H9 (cell line): ENCODE measurements around the gene POLG2. TPM values are rescaled to one million over a fixed set of nuclear protein-coding genes. Genes with fewer than 3 reads are reported as not detected.

Experiments
- DNase-seq: peaks from one replicate; pipeline ENCODE4 v3.0.0-alpha.2; 2017
- H2AFZ ChIP-seq: one replicate; pipeline ENCODE4 v1.6.1; 2013; ENCODE audit warnings: mild to moderate bottlenecking, low read length, control low read depth, moderate library complexity
- H2AK5ac ChIP-seq: 2 replicates; pipeline ENCODE4 v1.6.1; 2013; ENCODE audit warnings: low read length, control low read depth, mixed read lengths; ENCODE audit not compliant: insufficient read length
- H2BK120ac ChIP-seq: one replicate; pipeline ENCODE4 v1.6.1; 2013; ENCODE audit warnings: low read depth, mild to moderate bottlenecking, low read length, control low read depth, inconsistent platforms; ENCODE audit not compliant: poor library complexity, severe bottlenecking
- H2BK12ac ChIP-seq: 2 replicates; pipeline ENCODE4 v1.6.1; 2013; ENCODE audit warnings: low read length, control low read depth, mixed read lengths, low read depth; ENCODE audit not compliant: insufficient read length
- H2BK15ac ChIP-seq: 2 replicates; pipeline ENCODE4 v1.6.1; 2013; ENCODE audit warnings: low read depth, low read length, control low read depth
- H2BK20ac ChIP-seq: one replicate; pipeline ENCODE4 v1.6.1; 2013; ENCODE audit warnings: low read depth, mild to moderate bottlenecking, low read length, control low read depth, inconsistent platforms; ENCODE audit not compliant: poor library complexity, severe bottlenecking
- H2BK5ac ChIP-seq: 2 replicates; pipeline ENCODE4 v1.6.1; 2013; ENCODE audit warnings: low read length, control low read depth, mixed read lengths; ENCODE audit not compliant: insufficient read length
- H3K14ac ChIP-seq: 2 replicates; pipeline ENCODE4 v1.6.1; 2013; ENCODE audit warnings: low read length, control low read depth; ENCODE audit not compliant: insufficient read depth
- H3K18ac ChIP-seq: 2 replicates; pipeline ENCODE4 v1.6.1; 2013; ENCODE audit warnings: low read depth, mild to moderate bottlenecking, mixed read lengths, low read length, control low read depth; ENCODE audit not compliant: insufficient read length
- H3K23ac ChIP-seq: 2 replicates; pipeline ENCODE4 v1.6.1; 2013; ENCODE audit warnings: low read length, control low read depth, mixed read lengths, low read depth; ENCODE audit not compliant: insufficient read length
- H3K23me2 ChIP-seq: 2 replicates; pipeline ENCODE4 v1.6.1; 2013; ENCODE audit warnings: low read depth, mild to moderate bottlenecking, mixed read lengths, low read length, control low read depth; ENCODE audit not compliant: insufficient read length, poor library complexity, severe bottlenecking
- H3K27ac ChIP-seq: 2 replicates; pipeline ENCODE4 v1.5.1; 2013; ENCODE audit warnings: low read length, control low read depth, mixed read lengths, low read depth; ENCODE audit not compliant: insufficient read length
- H3K27me3 ChIP-seq: 2 replicates; pipeline ENCODE4 v1.6.1; 2013; ENCODE audit warnings: low read length, control low read depth, inconsistent platforms; ENCODE audit not compliant: insufficient read depth
- H3K4ac ChIP-seq: 2 replicates; pipeline ENCODE4 v1.6.1; 2013; ENCODE audit warnings: low read depth, mild to moderate bottlenecking, control low read depth, inconsistent platforms, low read length, moderate library complexity
- H3K4me1 ChIP-seq: 2 replicates; pipeline ENCODE4 v1.6.1; 2013; ENCODE audit warnings: low read length, control low read depth, inconsistent platforms; ENCODE audit not compliant: insufficient read depth
- H3K4me2 ChIP-seq: 2 replicates; pipeline ENCODE4 v1.6.1; 2013; ENCODE audit warnings: low read length, control low read depth, mixed read lengths; ENCODE audit not compliant: insufficient read length, insufficient read depth
- H3K56ac ChIP-seq: 2 replicates; pipeline ENCODE4 v1.6.1; 2013; ENCODE audit warnings: low read depth, mild to moderate bottlenecking, mixed read lengths, low read length, control low read depth; ENCODE audit not compliant: insufficient read length
- H3K79me1 ChIP-seq: 2 replicates; pipeline ENCODE4 v1.6.1; 2013; ENCODE audit warnings: low read depth, mild to moderate bottlenecking, moderate library complexity, low read length, control low read depth, inconsistent platforms; ENCODE audit not compliant: insufficient read depth, poor library complexity, severe bottlenecking
- H3K79me2 ChIP-seq: 2 replicates; pipeline ENCODE4 v1.6.1; 2013; ENCODE audit warnings: low read length, control low read depth, inconsistent platforms; ENCODE audit not compliant: insufficient read depth
- H3K9ac ChIP-seq: 2 replicates; pipeline ENCODE4 v1.6.1; 2013; ENCODE audit warnings: low read length, control low read depth, mixed read lengths; ENCODE audit not compliant: insufficient read length; ENCODE audit errors: extremely low read depth
- H3K9me3 ChIP-seq: one replicate; pipeline ENCODE4 v1.6.1; 2013; ENCODE audit warnings: low read depth, low read length, inconsistent platforms; ENCODE audit not compliant: control insufficient read depth
- H3T11ph ChIP-seq: one replicate; pipeline ENCODE4 v1.6.1; 2013; ENCODE audit warnings: mild to moderate bottlenecking, low read length, control low read depth, inconsistent platforms
- H4K20me1 ChIP-seq: one replicate; pipeline ENCODE4 v1.6.1; 2013; ENCODE audit not compliant: control insufficient read depth, insufficient read length, insufficient read depth
- H4K5ac ChIP-seq: 2 replicates; pipeline ENCODE4 v1.6.1; 2013; ENCODE audit warnings: low read depth, mild to moderate bottlenecking, mixed read lengths, low read length, control low read depth; ENCODE audit not compliant: insufficient read length
- H4K8ac ChIP-seq: replicated peaks from 2 replicates; pipeline ENCODE4 v1.6.1; 2013; ENCODE audit warnings: low read length, control low read depth, mixed read lengths, low read depth; ENCODE audit not compliant: insufficient read length
- H4K91ac ChIP-seq: 2 replicates; pipeline ENCODE4 v1.6.1; 2013; ENCODE audit warnings: low read depth, mild to moderate bottlenecking, moderate library complexity, mixed read lengths, low read length, control low read depth; ENCODE audit not compliant: insufficient read length
- H3K27ac Mint-ChIP-seq, 3 experiments: 2 replicates in 2 of 3; 3 replicates in 1 of 3; pipeline ENCODE4 v1.8.0; 2020 to 2021; ENCODE audit warnings: mixed read lengths in 3 of 3, mild to moderate bottlenecking in 1 of 3, moderate library complexity in 1 of 3
- H3K27me3 Mint-ChIP-seq: 2 replicates; pipeline ENCODE4 v1.8.0; 2021; ENCODE audit warnings: low read depth, mild to moderate bottlenecking, moderate library complexity, mixed read lengths
- H3K36me3 Mint-ChIP-seq, 3 experiments: 2 replicates in 2 of 3; 3 replicates in 1 of 3; pipeline ENCODE4 v1.8.0; 2020 to 2021; ENCODE audit warnings: low read depth in 3 of 3, mixed read lengths in 3 of 3; ENCODE audit not compliant: insufficient read depth in 1 of 3
- H3K4me1 Mint-ChIP-seq, 2 experiments: 2 replicates each; pipeline ENCODE4 v1.8.0; 2020; ENCODE audit warnings: mixed read lengths in 2 of 2
- H3K4me3 Mint-ChIP-seq, 2 experiments: 2 replicates in 1 of 2; 3 replicates in 1 of 2; pipeline ENCODE4 v1.8.0; 2020 to 2021; ENCODE audit warnings: mild to moderate bottlenecking in 2 of 2, mixed read lengths in 2 of 2, moderate library complexity in 1 of 2
- H3K9me3 Mint-ChIP-seq, 2 experiments: 2 replicates in 1 of 2; 3 replicates in 1 of 2; pipeline ENCODE4 v1.8.0; 2020; ENCODE audit warnings: mild to moderate bottlenecking in 2 of 2, mixed read lengths in 2 of 2, moderate library complexity in 1 of 2
- WGBS: extraction: QIAGEN DNeasy Blood & Tissue Kit; methylation state at CpG from one replicate; pipeline ENCODE4 v1.1.7; 2013; ENCODE audit warnings: missing lambda C conversion rate, low lambda C conversion rate, mixed read lengths; ENCODE audit not compliant: insufficient read length; ENCODE audit errors: extremely low coverage; 5-methylcytosine and 5-hydroxymethylcytosine counted together
- total RNA-seq: library from RNA; stranded (reverse); gene quantifications from 2 replicates; pipeline ENCODE4 v1.2.1, GENCODE V29; 2021
- TF ChIP-seq, protein P1 (sequence below): fragments of 200-600 bp; sonication (generic); conservative IDR thresholded peaks from 3 replicates; pipeline ENCODE4 v1.8.0; 2021; ENCODE audit warnings: antibody characterized with exemption, mild to moderate bottlenecking

POLG2 gene
- total RNA-seq, 1 experiment from 2014 or later, result 35.5 TPM

- no peak overlapping the region for H3K4me3 Mint-ChIP-seq
These were observed 31.1 kb upstream of the POLG2 start for GRCh38 chr17:64527914-64528313.

More at GRCh38 chr17:64527914-64528313, 31.1 kb upstream of the POLG2 start:
- Histone ChIP-seq H2BK120ac (no peak overlapping the region), H3K4me1 (no peaks in the 10 kb centered on the region), H4K91ac (no peak overlapping the region), H2AFZ (no peak overlapping the region), H3K14ac (no peak overlapping the region), H4K8ac (no peak overlapping the region), H3K4me2 (no peak overlapping the region), H3K27me3 (no peaks in the 10 kb centered on the region), H2BK12ac (no peak overlapping the region), H2BK15ac (no peak overlapping the region), H3K23ac (no peak overlapping the region), H3K56ac (no peak overlapping the region), H3K27ac (no peak overlapping the region), H3K9me3 (no peaks in the 10 kb centered on the region), H3K18ac (no peak overlapping the region), H3K9ac (no peak overlapping the region), H3K4ac (no peak overlapping the region), H2BK20ac (no peak overlapping the region), H3K23me2 (no peaks in the 10 kb centered on the region), H2BK5ac (no peak overlapping the region), H2AK5ac (no peak overlapping the region), H3K79me1 (no peaks in the 10 kb centered on the region), H4K5ac (no peak overlapping the region), H3K79me2 (no peaks in the 10 kb centered on the region), H3T11ph (no peak overlapping the region), H4K20me1 (no peaks in the 10 kb centered on the region)
- H3K9me3 Mint-ChIP-seq, result no peaks in the 10 kb centered on the region
- no peak overlapping the region for H3K27ac Mint-ChIP-seq
- no peaks in the 10 kb centered on the region for H3K4me1 Mint-ChIP-seq
- H3K27me3 Mint-ChIP-seq, result no peaks in the 10 kb centered on the region
- peaks cover 52 to 91% (median 86%) of the 10 kb centered on the region in 3 experiments for H3K36me3 Mint-ChIP-seq
- TF ChIP-seq, protein P1, sequence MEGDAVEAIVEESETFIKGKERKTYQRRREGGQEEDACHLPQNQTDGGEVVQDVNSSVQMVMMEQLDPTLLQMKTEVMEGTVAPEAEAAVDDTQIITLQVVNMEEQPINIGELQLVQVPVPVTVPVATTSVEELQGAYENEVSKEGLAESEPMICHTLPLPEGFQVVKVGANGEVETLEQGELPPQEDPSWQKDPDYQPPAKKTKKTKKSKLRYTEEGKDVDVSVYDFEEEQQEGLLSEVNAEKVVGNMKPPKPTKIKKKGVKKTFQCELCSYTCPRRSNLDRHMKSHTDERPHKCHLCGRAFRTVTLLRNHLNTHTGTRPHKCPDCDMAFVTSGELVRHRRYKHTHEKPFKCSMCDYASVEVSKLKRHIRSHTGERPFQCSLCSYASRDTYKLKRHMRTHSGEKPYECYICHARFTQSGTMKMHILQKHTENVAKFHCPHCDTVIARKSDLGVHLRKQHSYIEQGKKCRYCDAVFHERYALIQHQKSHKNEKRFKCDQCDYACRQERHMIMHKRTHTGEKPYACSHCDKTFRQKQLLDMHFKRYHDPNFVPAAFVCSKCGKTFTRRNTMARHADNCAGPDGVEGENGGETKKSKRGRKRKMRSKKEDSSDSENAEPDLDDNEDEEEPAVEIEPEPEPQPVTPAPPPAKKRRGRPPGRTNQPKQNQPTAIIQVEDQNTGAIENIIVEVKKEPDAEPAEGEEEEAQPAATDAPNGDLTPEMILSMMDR, result no peak
- no peak for DNase-seq
- WGBS, result no CpG with 5 or more reads among the region's 2 CpGs
